Ovary (tissue), 3 donors: ENCODE data around the gene TRDMT1.

Experiments
- CTCF ChIP-seq, 3 donors: fragments of 450-650 bp in 2 of 3; fragments of 200-600 bp in 1 of 3; IDR thresholded peaks; one replicate each; pipeline versions ENCODE4 v1.5.1 to v1.8.0; 2016 to 2022; ENCODE audit warnings: antibody characterized with exemption in 3 of 3, mild to moderate bottlenecking in 1 of 3
- EP300 ChIP-seq: sonication (generic); formaldehyde crosslinking; IDR thresholded peaks from one replicate; pipeline ENCODE4 v1.6.1; 2017; ENCODE audit warnings: antibody characterized with exemption
- donor health status: DM: no; HTN: no; CAD: no.

GRCh38 chr10:17231788-17232187, 30.3 kb upstream of the TRDMT1 start:
- no peak for TF ChIP-seq CTCF (IDR thresholded peaks at IDR 0.05)
- no peak for TF ChIP-seq EP300
